ENCODE measurements around the gene MYOF.
"Not testable (repeated sequence)": the region's sequence is repeated elsewhere in the genome, so short reads cannot be mapped to it uniquely, and the experiment has no call there.

The MYOF gene

GRCh38 chr10:93284246-93284645, 197.9 kb downstream of the MYOF start:
- not testable (repeated sequence) for DNase-seq

- DNase-seq: no peak
Measured at GRCh38 chr10:93281367-93281720, 200.8 kb downstream of the MYOF start.

GRCh38 chr10:93280699-93281366, 201.3 kb downstream of the MYOF start:
- DNase-seq: peak; percentile 76

- DNase-seq: peak; percentile 50
Measured at GRCh38 chr10:93280121-93280698, 201.9 kb downstream of the MYOF start.

GRCh38 chr10:93277360-93277759, 204.8 kb downstream of the MYOF start:
- no peak for DNase-seq

- no peak for DNase-seq
Measured at GRCh38 chr10:93274419-93274818, 207.7 kb downstream of the MYOF start.

- no peak for DNase-seq
Measured at GRCh38 chr10:93272884-93273675, 209.1 kb downstream of the MYOF start.

GRCh38 chr10:93271347-93271746, 210.8 kb downstream of the MYOF start:
- peak; percentile 20 for DNase-seq

- no peak for DNase-seq
Measured at GRCh38 chr10:93269281-93269680, 212.9 kb downstream of the MYOF start.

- DNase-seq: no peak
Measured at GRCh38 chr10:93268021-93268420, 214.1 kb downstream of the MYOF start.

GRCh38 chr10:93267521-93267920, 214.6 kb downstream of the MYOF start:
- DNase-seq: no peak

GRCh38 chr10:93266858-93267257, 215.3 kb downstream of the MYOF start:
- DNase-seq: no peak

- no peak for DNase-seq
Measured at GRCh38 chr10:93261961-93262610, 220.0 kb downstream of the MYOF start.

GRCh38 chr10:93261089-93261488, 221.0 kb downstream of the MYOF start:
- DNase-seq: no peak

GRCh38 chr10:93259126-93259525, 223.0 kb downstream of the MYOF start:
- DNase-seq: no peak
